Urinary bladder (tissue), 4 donors: Measurements from ENCODE around the gene SHMT2. TPM values are rescaled to one million over a fixed set of nuclear protein-coding genes. Genes with fewer than 3 reads are reported as not detected.
A peak's percentile ranks its signal among the peaks of the same experiment; 100 is the strongest.
"Not testable (repeated sequence)": the region's sequence is repeated elsewhere in the genome, so short reads cannot be mapped to it uniquely, and the experiment has no call there.

ENCODE experiments used
- DNase-seq: peaks from one replicate; pipeline ENCODE4 v3.0.0-alpha.2; 2015; ENCODE audit errors: extremely low spot score
- H3K27ac ChIP-seq: one replicate; pipeline ENCODE4 v1.5.1; 2013; ENCODE audit warnings: low read depth, mild to moderate bottlenecking, moderate library complexity
- H3K36me3 ChIP-seq: one replicate; pipeline ENCODE4 v1.6.1; 2013; ENCODE audit warnings: mild to moderate bottlenecking, moderate library complexity; ENCODE audit not compliant: insufficient read depth
- H3K4me1 ChIP-seq: one replicate; pipeline ENCODE4 v1.6.1; 2013; ENCODE audit warnings: mild to moderate bottlenecking, moderate library complexity; ENCODE audit not compliant: insufficient read depth
- H3K4me3 ChIP-seq: one replicate; pipeline ENCODE4 v1.5.1; 2013; ENCODE audit warnings: low read depth, low read length
- WGBS: extraction: QIAGEN DNeasy Blood & Tissue Kit; methylation state at CpG from one replicate; pipeline ENCODE4 v1.1.7; 2013; 5-methylcytosine and 5-hydroxymethylcytosine counted together
- polyA plus RNA-seq: library from polyadenylated mRNA; stranded (reverse); fragments of 200-250 nt; gene quantifications from one replicate; pipeline ENCODE4 v1.2.3, GENCODE V29; 2013
- small RNA-seq: library from RNA; depleted of rRNA; stranded (forward); fragments of <200 nt; gene quantifications from one replicate; pipeline ENCODE3, GENCODE V24; 2014
- total RNA-seq: library from RNA; depleted of rRNA; stranded (reverse); fragments of >200 nt; gene quantifications from one replicate; pipeline ENCODE4 v1.2.3, GENCODE V29; 2014
- donor health status: healthy with polysubstance abuse.
- donor health status: healthy.

Gene SHMT2
- total and polyA plus RNA-seq, 2 donors = 62.8 to 69.8 TPM

DNA sequence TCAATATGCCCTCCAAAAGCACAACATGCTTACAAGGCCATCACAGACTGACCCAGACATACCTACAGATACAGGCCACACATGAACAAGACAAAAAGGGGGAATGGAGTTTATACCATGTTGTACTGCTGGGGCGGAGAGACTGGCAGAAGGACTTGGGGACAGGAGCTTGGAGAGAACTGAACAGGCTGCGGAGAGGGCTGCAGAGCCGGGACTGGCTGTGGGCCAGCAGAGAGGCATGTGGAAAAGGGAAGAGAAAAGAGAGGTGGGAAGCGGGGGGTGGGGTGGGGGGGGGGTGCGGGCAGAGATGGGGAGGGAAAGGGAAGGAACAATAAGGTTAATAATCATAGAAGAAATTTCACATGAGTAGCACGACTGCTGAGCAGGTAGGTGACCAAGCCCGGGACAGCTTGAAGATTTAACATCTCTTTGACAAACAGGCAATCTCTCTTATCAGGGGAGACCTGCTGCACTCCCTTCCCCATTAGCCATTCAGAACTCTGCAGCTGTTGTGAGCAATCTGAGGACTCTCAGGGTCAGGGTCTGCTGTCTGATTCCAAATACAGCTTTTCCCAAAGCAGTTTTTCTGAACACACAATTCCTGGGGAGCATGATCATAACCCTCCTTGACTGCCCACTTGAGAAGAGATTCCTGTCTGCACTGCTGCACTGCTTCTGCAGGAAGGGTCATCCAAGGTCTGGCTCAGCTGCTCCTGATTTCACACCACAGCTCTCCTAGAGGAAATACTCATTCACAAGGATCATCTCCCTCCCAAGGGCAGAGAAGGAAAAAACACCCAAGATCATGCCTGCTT is 43.0 kb downstream of the SHMT2 start:
- DNase-seq = no peak
- H3K4me1 ChIP-seq = no peaks in the 10 kb centered on the region
- H3K4me3 ChIP-seq = no peak overlapping the region
- WGBS = 68% methylated on average over 7 of the region's 7 CpGs
- H3K36me3 ChIP-seq = peaks cover 9% of the 10 kb centered on the region
- no peak overlapping the region for H3K27ac ChIP-seq

DNA sequence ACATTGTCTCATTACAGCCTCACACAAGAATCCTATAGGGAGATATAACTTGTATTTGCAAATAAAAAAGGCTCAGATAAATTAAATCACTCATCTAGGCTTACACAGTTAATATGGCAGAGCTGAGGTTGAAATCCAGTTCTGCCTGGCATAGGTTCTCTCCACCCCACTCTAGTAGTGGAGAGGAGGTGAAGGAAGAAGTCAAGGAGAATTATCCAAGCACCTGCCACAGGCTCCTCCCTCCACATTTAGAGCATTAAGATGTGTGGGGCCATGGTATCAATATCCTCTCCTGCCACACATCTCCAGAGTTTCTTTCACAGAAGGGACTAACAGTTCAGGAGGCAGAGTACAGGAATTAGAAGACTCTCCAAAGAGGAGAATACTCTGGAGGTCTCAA is 44.0 kb downstream of the SHMT2 start:
- H3K36me3 ChIP-seq = peaks cover 9% of the 10 kb centered on the region
- no peaks in the 10 kb centered on the region for H3K4me1 ChIP-seq
- DNase-seq = no peak

DNA sequence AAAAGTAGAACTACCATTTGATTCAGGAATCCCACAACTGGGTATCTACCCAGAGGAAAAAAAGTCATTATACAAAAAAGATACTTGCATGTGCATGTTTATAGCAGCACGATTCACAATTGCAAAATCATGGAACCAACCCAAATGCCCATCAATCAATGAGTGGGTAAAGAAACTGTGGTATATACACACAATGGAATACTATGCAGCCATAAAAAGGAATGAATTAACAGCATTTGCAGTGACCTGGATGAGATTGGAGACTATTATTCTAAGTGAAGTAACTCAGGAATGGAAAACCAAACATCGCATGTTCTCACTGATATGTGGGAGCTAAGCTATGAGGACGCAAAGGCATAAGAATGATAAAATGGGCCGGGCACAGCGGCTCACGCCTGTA is 46.7 kb downstream of the SHMT2 start:
- peaks cover 12% of the 10 kb centered on the region for H3K36me3 ChIP-seq
- DNase-seq, H3K27ac ChIP-seq, H3K4me1 ChIP-seq, H3K4me3 ChIP-seq: not testable (repeated sequence)
- WGBS = 99% methylated on average over 6 of the region's 6 CpGs

More for the DNA sequence above, 44.0 kb downstream of the SHMT2 start:
- Histone ChIP-seq H3K27ac (no peak overlapping the region), H3K4me3 (no peak overlapping the region)

DNA sequence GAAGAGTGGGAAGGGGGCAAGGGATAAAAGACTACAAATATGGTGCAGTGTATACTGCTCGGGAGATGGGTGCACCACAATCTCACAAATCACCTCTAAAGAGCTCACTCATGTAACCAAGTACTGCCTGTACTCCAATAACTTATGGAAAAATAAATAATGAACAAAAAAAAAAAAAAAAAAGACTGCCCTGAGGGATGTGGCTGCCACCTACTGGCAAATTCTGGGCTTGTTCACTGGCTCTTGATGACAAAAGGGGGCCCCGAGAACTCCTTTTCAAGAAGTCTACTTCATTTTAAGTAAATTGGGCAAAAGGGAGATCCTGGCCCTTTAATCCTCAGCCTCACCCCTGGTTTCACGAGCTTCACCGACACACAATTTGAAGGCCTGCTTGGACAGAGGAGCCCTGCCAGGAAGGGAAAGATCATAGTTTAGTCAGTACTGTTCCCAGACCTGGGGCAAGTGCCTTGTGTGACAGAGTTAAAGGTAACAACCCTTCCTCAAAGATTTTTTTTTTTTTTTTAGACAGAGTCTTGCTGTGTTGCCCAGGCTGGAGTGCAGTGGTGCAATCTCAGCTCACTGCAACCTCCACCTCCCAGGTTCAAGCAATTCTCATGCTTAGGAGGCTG is 47.5 kb downstream of the SHMT2 start:
- Histone ChIP-seq H3K4me3 (no peak overlapping the region), H3K4me1 (no peaks in the 10 kb centered on the region), H3K27ac (no peak overlapping the region), H3K36me3 (peaks cover 10% of the 10 kb centered on the region)
- DNase-seq = no peak
- 48% methylated on average over 4 of the region's 4 CpGs for WGBS

DNA sequence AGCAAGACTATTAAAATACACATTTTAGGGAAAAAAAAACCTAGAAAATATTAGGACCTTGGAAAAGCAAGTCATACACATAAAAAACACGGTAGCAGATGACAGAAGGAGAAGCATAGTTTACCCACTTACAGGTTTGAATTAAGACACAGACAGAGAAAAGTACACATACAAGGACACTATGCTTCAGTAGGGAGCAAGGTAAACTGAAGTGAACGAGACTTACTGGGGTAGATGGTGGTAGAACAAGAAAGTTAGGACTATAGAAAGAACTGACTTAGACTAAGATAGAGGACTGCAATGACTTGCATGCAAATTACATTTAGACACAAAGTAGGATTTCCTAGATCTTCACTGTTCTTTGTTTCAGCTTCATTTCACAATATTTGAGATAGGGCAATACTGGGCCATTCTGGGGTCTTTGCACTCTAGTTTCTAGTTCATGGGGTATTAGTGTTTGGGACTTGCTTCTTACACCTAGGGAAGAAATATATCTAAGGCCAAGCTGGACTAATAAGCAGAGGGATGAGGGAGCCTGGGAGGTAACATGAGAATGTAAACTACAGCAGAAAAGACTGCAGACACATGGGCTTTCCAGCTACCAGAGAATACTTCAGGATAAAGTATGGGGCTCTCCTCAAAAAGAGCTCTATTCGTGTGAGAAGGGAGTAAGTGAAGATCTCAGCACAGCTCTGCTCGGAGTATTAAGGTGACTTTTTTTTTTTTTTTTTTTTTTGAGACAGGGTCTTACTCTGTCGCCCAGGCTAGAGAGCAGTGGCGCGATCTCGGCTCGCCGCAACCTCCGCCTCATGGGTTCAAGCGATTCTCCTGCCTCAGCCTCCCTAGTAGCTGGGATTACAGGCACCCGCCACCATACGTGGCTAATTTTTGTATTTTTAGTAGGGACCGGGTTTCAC is 49.2 kb downstream of the SHMT2 start:
- peaks cover 10% of the 10 kb centered on the region for H3K36me3 ChIP-seq
- H3K4me3 ChIP-seq = no peak overlapping the region
- H3K27ac ChIP-seq = no peak overlapping the region
- WGBS = 94% methylated on average over 15 of the region's 15 CpGs
- no peaks in the 10 kb centered on the region for H3K4me1 ChIP-seq
- no peak for DNase-seq

DNA sequence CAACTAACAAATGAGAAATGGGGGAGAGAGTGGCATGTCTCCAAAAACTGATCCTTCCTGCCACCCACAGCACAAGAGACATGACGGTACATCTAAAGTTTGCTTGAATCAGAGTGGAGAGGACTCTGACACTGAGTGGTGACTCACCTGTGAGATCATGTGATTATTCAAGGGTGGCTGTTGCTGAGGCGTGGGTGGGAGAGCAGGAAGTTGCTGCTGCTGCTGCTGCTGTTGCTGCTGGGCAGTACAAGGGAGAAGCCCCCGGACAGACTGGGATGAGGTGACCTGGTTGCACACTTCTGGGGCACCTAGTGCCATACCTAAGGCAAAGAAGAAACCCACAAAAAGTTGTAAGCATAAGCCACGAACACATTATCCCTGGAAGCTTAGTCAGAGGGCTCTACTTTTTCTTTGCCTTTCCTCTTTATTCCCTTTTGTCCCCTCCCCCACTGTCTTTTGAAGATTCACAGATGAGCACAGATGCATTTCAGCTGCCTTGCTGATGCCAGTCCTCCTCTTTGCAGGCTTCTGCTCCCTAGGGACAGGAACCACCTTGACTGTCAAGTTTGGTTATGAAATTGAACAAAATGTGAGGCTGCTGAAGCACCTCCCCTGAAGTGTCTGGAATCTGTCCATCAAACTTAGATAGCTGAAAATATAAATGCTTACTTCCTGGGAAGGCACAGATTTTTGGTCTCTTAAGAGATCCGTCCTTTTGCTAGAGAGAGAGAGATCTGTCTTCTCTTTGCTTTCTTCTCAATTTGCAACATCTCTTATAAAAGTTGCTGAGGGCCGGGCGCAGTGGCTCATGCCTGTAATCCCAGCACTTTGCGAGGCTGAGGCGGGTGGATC is 50.9 kb downstream of the SHMT2 start:
- Histone ChIP-seq H3K36me3 (peaks cover 8% of the 10 kb centered on the region), H3K27ac (no peak overlapping the region), H3K4me1 (no peaks in the 10 kb centered on the region), H3K4me3 (no peak overlapping the region)
- WGBS = 71% methylated on average over 9 of the region's 9 CpGs
- peak; percentile 15 for DNase-seq

DNA sequence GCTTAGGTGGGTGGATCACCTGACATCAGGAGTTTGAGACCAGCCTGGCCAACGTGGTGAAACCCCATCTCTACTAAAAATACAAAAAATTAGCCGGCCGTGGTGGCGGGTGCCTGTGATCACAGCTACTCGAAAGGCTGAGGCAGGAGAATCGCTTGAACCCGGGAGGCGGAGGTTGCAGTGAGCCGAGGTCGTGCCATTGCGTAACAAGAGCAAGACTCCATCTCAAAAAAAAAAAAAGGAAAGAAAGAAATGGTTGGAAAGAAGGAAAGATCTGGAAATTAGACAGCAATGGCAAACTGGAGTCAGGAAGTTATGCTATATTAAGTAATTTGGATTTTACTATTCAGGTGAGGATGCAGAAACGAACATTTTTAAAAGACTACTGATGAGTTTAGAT is 52.6 kb downstream of the SHMT2 start:
- not testable (repeated sequence) for H3K4me1 ChIP-seq, DNase-seq, H3K27ac ChIP-seq, H3K4me3 ChIP-seq
- peaks cover 10% of the 10 kb centered on the region for H3K36me3 ChIP-seq
- 95% methylated on average over 12 of the region's 12 CpGs for WGBS

Small RNA genes within 50 kb of the gene (small RNA-seq; reads per million reads assigned to genes)
- 0.09 reads per million for gene MIR1228

Other genes with a start within 250 kb of the SHMT2 start
- gene ZBTB39, start 223.2 kb upstream of the SHMT2 start, total RNA-seq = 6.8 TPM
- 4.1 TPM for gene ZBTB39, start 223.2 kb upstream of the SHMT2 start, polyA plus RNA-seq
- 21.2 TPM for gene TAC3, start 213.2 kb upstream of the SHMT2 start, total RNA-seq
- gene TAC3, start 213.2 kb upstream of the SHMT2 start, polyA plus RNA-seq = 2.6 TPM
- gene MYO1A, start 179.6 kb upstream of the SHMT2 start, total RNA-seq = 0.16 TPM
- gene MYO1A, start 179.6 kb upstream of the SHMT2 start, polyA plus RNA-seq = 0.18 TPM
- gene NEMP1, start 150.9 kb upstream of the SHMT2 start, total RNA-seq = 18.0 TPM
- 8.5 TPM for gene NEMP1, start 150.9 kb upstream of the SHMT2 start, polyA plus RNA-seq
- 25.6 TPM for gene NAB2, start 140.6 kb upstream of the SHMT2 start, total RNA-seq
- gene NAB2, start 140.6 kb upstream of the SHMT2 start, polyA plus RNA-seq = 39.1 TPM
- gene STAT6, start 118.3 kb upstream of the SHMT2 start, total RNA-seq = 60.5 TPM
- gene STAT6, start 118.3 kb upstream of the SHMT2 start, polyA plus RNA-seq = 172 TPM
- gene LRP1, start 101.2 kb upstream of the SHMT2 start, total RNA-seq = 146 TPM
- gene LRP1, start 101.2 kb upstream of the SHMT2 start, polyA plus RNA-seq = 141 TPM
- not detected for gene LRP1-AS, start 82.1 kb upstream of the SHMT2 start, total RNA-seq
- not detected for gene LRP1-AS, start 82.1 kb upstream of the SHMT2 start, polyA plus RNA-seq
- gene NXPH4, start 12.9 kb upstream of the SHMT2 start, total RNA-seq = 0.79 TPM
- 0.28 TPM for gene NXPH4, start 12.9 kb upstream of the SHMT2 start, polyA plus RNA-seq
- gene STAC3, start 21.5 kb downstream of the SHMT2 start, total RNA-seq = 13.5 TPM
- 1.1 TPM for gene STAC3, start 21.5 kb downstream of the SHMT2 start, polyA plus RNA-seq
- gene R3HDM2, start 201.3 kb downstream of the SHMT2 start, total RNA-seq = 37.0 TPM
- gene R3HDM2, start 201.3 kb downstream of the SHMT2 start, polyA plus RNA-seq = 28.0 TPM
- not detected for gene INHBC, start 205.1 kb downstream of the SHMT2 start, total RNA-seq
- 0.05 TPM for gene INHBC, start 205.1 kb downstream of the SHMT2 start, polyA plus RNA-seq
- gene INHBE, start 225.6 kb downstream of the SHMT2 start, total RNA-seq = not detected
- gene INHBE, start 225.6 kb downstream of the SHMT2 start, polyA plus RNA-seq = 0.09 TPM
- gene GLI1, start 230.1 kb downstream of the SHMT2 start, total RNA-seq = 11.5 TPM
- 11.5 TPM for gene GLI1, start 230.1 kb downstream of the SHMT2 start, polyA plus RNA-seq